ENCODE results near the gene GPR25.

The GPR25 gene

DNA sequence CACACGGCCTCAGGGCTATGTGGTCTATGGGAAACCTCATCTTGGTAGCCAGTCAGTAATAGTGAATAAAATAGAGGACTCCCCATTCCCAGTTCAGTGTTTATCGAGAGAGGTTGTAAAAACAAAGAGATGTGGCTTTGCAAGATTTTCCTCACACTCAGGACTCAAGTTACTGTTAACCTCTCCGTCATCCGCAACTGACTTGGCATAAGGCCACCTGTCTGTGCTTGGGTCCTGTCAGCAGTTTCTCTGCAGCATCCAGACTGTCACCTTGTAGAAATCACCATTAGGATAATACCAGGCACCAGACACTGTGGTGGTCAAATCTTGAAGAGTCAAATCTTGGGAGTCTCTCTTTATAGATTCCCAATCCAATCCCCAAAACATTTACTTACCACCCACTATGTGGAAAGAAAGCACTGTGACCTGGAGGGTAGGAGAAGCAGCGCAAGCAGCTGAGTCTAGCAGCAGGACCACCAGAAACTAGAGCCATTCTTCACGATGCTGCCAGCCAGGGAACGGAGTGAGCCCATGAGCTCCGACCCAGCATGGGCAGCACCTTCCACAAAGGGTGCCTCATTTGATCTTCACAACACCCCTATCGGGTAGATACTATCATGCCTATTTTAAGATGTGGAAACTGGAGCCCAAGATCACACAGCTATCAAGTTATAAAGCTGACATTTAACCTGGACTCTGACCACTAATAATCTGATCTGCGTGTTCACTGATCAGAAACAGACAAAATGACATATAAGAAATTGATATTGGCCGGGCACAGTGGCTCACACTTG, 5.6 kb upstream of the GPR25 start:
- H4K20me1 ChIP-seq (ENCODE audit: control insufficient read depth, insufficient read depth, low read depth, low read length) = no peaks in the 10 kb centered on the region
- H3K4me1 ChIP-seq (ENCODE audit: control insufficient read depth, low read length) = peaks cover 13% of the 10 kb centered on the region
- no peak for TF ChIP-seq CTCF (IDR thresholded peaks at IDR 0.05; ENCODE audit: low read depth, low read length, poor library complexity, severe bottlenecking)
- no peak for TF ChIP-seq EZH2phosphoT487 (IDR thresholded peaks at IDR 0.05; ENCODE audit: borderline replicate concordance, low read length)
- H3K36me3 ChIP-seq (ENCODE audit: control insufficient read depth, low read length) = peaks cover 3% of the 10 kb centered on the region; the same call in 1 of the 2 replicates
- peaks cover 7% of the 10 kb centered on the region; the same call in 1 of the 2 replicates for H3K27me3 ChIP-seq (ENCODE audit: control insufficient read depth, low read length)
- H3K9me2 ChIP-seq (replicated peaks; ENCODE audit: control insufficient read depth, low read length) = no peaks in the 10 kb centered on the region
- H3K4me3 ChIP-seq (ENCODE audit: low read length) = no peak overlapping the region
- H3F3A ChIP-seq (ENCODE audit: control insufficient read depth, insufficient read depth) = 0 out of 2 replicates have a peak, but pooled peaks cover 2% of the 10 kb centered on the region
- H3K4me2 ChIP-seq (ENCODE audit: low read length) = no peak overlapping the region
- H3K9me3 ChIP-seq (ENCODE audit: control insufficient read depth, insufficient read depth, low read length) = no peaks in the 10 kb centered on the region
- no peak overlapping the region for H3K27ac ChIP-seq (ENCODE audit: low read depth, low read length)
- H3K79me2 ChIP-seq (ENCODE audit: control insufficient read depth, low read length) = no peaks in the 10 kb centered on the region

DNA sequence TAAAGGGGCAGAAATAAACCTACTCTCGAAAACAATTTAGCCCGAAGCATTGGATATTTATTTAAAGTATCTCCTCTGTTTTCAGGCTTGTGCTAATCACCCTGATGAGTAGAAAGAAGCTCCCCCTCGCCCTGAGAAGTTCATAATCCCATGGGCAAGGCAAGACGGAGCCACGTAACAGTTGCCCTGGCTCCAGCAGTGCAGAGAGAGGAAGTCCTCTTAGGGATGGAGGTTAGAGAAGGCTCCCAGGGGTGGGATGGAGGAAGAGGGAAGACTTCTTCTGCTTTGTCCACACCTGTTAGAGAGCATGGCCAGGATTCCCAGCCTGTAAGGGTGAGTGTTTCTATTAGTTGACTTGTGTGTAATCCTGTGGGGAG, 3.4 kb upstream of the GPR25 start:
- Histone ChIP-seq H3K27ac (ENCODE audit: low read depth, low read length) (no peak overlapping the region), H3K4me2 (ENCODE audit: low read length) (peak overlapping the region; percentile 12; the same call in 1 of the 2 replicates), H3K4me1 (ENCODE audit: control insufficient read depth, low read length) (peaks cover 13% of the 10 kb centered on the region), H3K4me3 (ENCODE audit: low read length) (no peak overlapping the region), H3K27me3 (ENCODE audit: control insufficient read depth, low read length) (peaks cover 16% of the 10 kb centered on the region), H3F3A (ENCODE audit: control insufficient read depth, insufficient read depth) (no peaks in the 10 kb centered on the region), H3K9me2 (replicated peaks; ENCODE audit: control insufficient read depth, low read length) (no peaks in the 10 kb centered on the region), H3K36me3 (ENCODE audit: control insufficient read depth, low read length) (no peaks in the 10 kb centered on the region), H4K20me1 (ENCODE audit: control insufficient read depth, insufficient read depth, low read depth, low read length) (no peaks in the 10 kb centered on the region), H3K79me2 (ENCODE audit: control insufficient read depth, low read length) (no peaks in the 10 kb centered on the region), H3K9me3 (ENCODE audit: control insufficient read depth, insufficient read depth, low read length) (no peaks in the 10 kb centered on the region)
- TF ChIP-seq EZH2phosphoT487 (IDR thresholded peaks at IDR 0.05; ENCODE audit: borderline replicate concordance, low read length) = no peak
- TF ChIP-seq CTCF (IDR thresholded peaks at IDR 0.05; ENCODE audit: low read depth, low read length, poor library complexity, severe bottlenecking) = no peak

DNA sequence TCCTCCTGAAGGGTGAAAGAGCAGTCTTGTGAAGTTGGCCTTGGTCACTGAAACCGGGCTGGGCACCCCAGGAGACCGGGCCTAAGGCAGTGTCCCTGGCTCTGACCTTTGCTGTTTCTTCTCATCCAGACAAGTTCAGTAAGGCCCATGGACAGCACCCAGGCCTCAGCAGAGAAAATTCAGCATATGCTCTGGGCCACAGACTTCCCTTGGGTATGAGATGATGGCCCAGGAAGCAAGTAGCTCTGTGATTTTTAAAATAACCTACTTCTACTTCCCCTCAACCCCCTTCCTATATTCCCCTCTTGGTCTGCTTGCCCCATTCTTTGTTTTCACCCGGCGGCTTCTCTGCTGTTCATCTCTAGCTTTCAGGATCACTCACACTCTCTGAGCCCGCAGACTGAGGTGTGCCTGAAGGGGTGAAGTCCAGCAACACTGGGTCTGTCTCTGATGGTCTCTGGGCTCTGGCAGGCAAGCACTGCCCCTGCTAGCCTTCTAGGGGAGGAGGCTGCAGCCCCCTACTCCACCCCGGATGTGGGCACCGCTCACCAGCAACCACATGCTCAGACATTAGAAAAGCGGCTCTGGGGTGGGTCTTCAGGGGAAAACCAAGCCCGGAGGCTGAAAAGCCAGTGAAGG, 2.9 kb upstream of the GPR25 start:
- Histone ChIP-seq H3K9me2 (replicated peaks; ENCODE audit: control insufficient read depth, low read length) (no peaks in the 10 kb centered on the region), H3K79me2 (ENCODE audit: control insufficient read depth, low read length) (no peaks in the 10 kb centered on the region), H3K36me3 (ENCODE audit: control insufficient read depth, low read length) (no peaks in the 10 kb centered on the region), H3K4me3 (ENCODE audit: low read length) (no peak overlapping the region), H3K9me3 (ENCODE audit: control insufficient read depth, insufficient read depth, low read length) (no peaks in the 10 kb centered on the region), H3K27me3 (ENCODE audit: control insufficient read depth, low read length) (peaks cover 21% of the 10 kb centered on the region), H3F3A (ENCODE audit: control insufficient read depth, insufficient read depth) (no peaks in the 10 kb centered on the region), H4K20me1 (ENCODE audit: control insufficient read depth, insufficient read depth, low read depth, low read length) (no peaks in the 10 kb centered on the region), H3K4me1 (ENCODE audit: control insufficient read depth, low read length) (peaks cover 13% of the 10 kb centered on the region), H3K4me2 (ENCODE audit: low read length) (peak overlapping the region; percentile 12), H3K27ac (ENCODE audit: low read depth, low read length) (no peak overlapping the region)
- no peak for TF ChIP-seq CTCF (IDR thresholded peaks at IDR 0.05; ENCODE audit: low read depth, low read length, poor library complexity, severe bottlenecking)

Data from DOHH2 (cell line).